Breast epithelium (tissue), 4 donors: ENCODE results near the gene CENPX. TPM values are rescaled to one million over a fixed set of nuclear protein-coding genes. Genes with fewer than 3 reads are reported as not detected.

ENCODE experiments used
- DNase-seq, 2 donors: peaks; one replicate each; pipeline ENCODE4 v3.0.0-alpha.2; 2019; ENCODE audit warnings: low spot score in 2 of 2
- H3K27ac ChIP-seq, 2 donors: fragments of 200-600 bp; sonication (generic) in 1 of 2; one replicate each; pipeline ENCODE4 v1.5.1; 2016 to 2019; ENCODE audit warnings: mild to moderate bottlenecking in 1 of 2
- H3K27me3 ChIP-seq, 2 donors: fragments of 200-600 bp; sonication (generic) in 1 of 2; one replicate each; pipeline versions ENCODE4 v1.5.1 to v1.6.0; 2017 to 2019; ENCODE audit warnings: control low read depth in 1 of 2, mild to moderate bottlenecking in 1 of 2
- H3K36me3 ChIP-seq: fragments of 200-600 bp; one replicate; pipeline ENCODE4 v1.5.1; 2019
- H3K4me1 ChIP-seq, 2 donors: fragments of 200-600 bp; sonication (generic); one replicate each; pipeline ENCODE4 v1.5.1; 2016 to 2019; ENCODE audit warnings: control low read depth in 1 of 2
- H3K4me3 ChIP-seq, 3 donors: fragments of 200-600 bp; sonication (generic); 1 replicate in 2 of 3; 2 replicates in 1 of 3; pipeline ENCODE4 v1.5.1; 2016 to 2019; ENCODE audit warnings: mild to moderate bottlenecking in 3 of 3, moderate library complexity in 2 of 3
- H3K9me3 ChIP-seq, 2 donors: fragments of 200-600 bp; sonication (generic) in 1 of 2; one replicate each; pipeline ENCODE4 v1.5.1; 2016 to 2019; ENCODE audit warnings: control low read depth in 1 of 2
- POLR2A ChIP-seq: fragments of 450-650 bp; IDR thresholded peaks from one replicate; pipeline ENCODE4 v1.6.1; 2016; ENCODE audit warnings: antibody characterized with exemption, mild to moderate bottlenecking, moderate library complexity
- POLR2AphosphoS5 ChIP-seq, 3 donors: sonication (generic); formaldehyde crosslinking; IDR thresholded peaks; one replicate each; pipeline ENCODE4 v1.6.1; 2017; ENCODE audit warnings: antibody characterized with exemption in 3 of 3
- intact Hi-C: fragments of 100-400 bp; cut with DNase I; formaldehyde crosslinking; loops from one replicate; pipeline ENCODE4 v1.15.1; 2023; ENCODE audit warnings: low total_unique reads
- total RNA-seq, 3 donors: library from RNA; depleted of rRNA; stranded (reverse); fragments of >200 nt; gene quantifications; one replicate each; pipeline ENCODE4 v1.1.0, GENCODE V29; 2016
- TF ChIP-seq, protein P1 (sequence below), 3 donors: fragments of 450-650 bp; IDR thresholded peaks; one replicate each; pipeline ENCODE4 v1.5.1; 2016 to 2017; ENCODE audit warnings: antibody characterized with exemption in 3 of 3, mild to moderate bottlenecking in 3 of 3, moderate library complexity in 3 of 3

CENPX gene
- total RNA-seq, 3 donors from 2014 or later, result 79.5 to 94.7 (median 92.5) TPM

DNA sequence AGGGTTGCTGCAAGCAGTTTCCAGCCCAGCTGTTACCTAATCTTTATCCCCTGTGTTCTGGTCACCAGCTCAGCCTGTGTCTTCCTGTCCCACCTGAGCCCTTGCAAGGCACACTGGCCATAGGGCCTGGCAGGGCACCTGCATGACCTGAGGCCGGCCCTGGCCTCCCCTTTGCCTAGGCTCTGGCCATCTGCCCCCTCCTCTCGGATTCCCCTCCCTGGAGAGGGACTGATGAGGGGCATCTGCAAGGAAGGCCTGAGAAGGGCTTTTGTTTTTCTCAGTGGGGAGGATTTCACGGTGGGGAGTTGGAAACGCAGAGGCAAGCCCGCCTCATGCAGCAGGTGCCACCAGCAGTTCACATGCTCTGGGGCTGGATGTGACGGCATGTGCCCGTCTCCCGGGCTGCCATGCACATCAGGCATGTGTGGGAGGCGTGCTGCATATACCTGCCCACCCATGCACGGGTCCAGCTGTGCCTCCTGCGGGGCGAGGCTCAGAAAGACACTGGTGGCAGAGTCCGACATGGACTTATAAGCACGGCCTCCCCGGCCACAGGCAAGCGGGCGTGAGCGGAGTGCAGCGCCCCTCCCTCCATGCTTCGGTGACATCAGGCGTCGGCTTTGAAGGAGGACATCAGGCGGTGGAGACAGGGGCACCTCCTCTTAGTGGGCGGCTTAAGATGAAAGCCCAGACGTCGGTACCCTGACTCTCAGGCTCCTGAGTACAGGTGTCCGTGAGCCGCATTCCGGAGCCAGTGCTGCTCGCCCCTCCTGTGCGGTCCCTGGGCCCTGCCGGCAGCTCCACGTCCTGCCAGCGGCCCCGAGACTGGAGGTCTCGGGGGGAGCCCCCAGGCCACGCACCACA, 28.7 kb downstream of the CENPX start:
- Histone ChIP-seq H3K9me3 (no peaks in the 10 kb centered on the region), H3K27ac (no peak overlapping the region), H3K4me1 (peaks cover 0 to 9% of the 10 kb centered on the region in 2 donors), H3K36me3 (no peaks in the 10 kb centered on the region), H3K27me3 (no peaks in the 10 kb centered on the region), H3K4me3 (no peak overlapping the region)
- intact Hi-C loops, result no loop called here
- no peak for DNase-seq
- TF ChIP-seq POLR2AphosphoS5 (IDR thresholded peaks at IDR 0.05) (no peak), POLR2A (no peak)
- TF ChIP-seq, protein P1, sequence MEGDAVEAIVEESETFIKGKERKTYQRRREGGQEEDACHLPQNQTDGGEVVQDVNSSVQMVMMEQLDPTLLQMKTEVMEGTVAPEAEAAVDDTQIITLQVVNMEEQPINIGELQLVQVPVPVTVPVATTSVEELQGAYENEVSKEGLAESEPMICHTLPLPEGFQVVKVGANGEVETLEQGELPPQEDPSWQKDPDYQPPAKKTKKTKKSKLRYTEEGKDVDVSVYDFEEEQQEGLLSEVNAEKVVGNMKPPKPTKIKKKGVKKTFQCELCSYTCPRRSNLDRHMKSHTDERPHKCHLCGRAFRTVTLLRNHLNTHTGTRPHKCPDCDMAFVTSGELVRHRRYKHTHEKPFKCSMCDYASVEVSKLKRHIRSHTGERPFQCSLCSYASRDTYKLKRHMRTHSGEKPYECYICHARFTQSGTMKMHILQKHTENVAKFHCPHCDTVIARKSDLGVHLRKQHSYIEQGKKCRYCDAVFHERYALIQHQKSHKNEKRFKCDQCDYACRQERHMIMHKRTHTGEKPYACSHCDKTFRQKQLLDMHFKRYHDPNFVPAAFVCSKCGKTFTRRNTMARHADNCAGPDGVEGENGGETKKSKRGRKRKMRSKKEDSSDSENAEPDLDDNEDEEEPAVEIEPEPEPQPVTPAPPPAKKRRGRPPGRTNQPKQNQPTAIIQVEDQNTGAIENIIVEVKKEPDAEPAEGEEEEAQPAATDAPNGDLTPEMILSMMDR (IDR thresholded peaks at IDR 0.05), result no peak

DNA sequence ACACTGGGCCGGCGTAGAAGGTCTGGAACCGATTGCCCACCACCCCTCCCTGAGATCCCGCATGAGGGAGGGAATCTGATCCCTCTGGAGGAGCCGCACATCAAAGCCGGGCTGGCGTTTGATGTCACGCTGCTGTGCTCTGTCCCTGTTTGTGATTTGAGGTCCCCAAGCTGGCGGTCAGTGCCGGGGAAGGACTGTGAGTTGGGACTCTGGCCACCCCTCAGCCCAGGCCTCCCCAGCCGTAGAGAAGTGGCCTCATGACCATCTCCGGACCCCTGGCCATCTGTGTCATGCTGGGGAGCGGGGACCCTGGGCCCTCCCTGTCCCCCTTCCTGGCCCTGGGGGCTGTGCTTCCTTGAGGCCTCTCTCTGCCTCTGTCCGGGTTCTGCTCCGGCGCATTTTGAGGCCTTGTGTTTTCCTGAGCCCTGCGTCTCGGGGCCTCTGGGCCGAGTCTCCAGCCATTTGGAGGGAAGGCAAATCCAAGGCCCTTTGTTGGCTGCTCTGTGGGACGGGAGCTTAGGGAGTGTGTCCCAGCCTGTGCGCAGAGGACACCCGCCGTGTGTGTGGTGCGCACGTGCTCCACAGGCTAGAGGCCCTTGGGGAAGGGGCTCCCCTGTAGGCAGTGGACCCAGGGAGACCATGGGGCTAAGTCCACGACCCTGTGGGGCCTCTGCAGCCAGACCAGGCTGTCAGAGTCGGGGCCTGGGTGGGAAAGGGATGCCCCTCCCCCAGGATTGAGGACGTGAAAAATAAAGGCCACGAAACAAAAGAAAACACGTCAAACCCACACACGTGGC, 30.2 kb downstream of the CENPX start:
- Histone ChIP-seq H3K36me3 (no peaks in the 10 kb centered on the region), H3K27ac (peak overlapping the region; percentile 61 to 77), H3K4me3 (peak overlapping the region in 2 of 3 donors; percentile 19 to 48), H3K4me1 (peaks cover 0 to 9% of the 10 kb centered on the region in 2 donors), H3K27me3 (no peaks in the 10 kb centered on the region), H3K9me3 (no peaks in the 10 kb centered on the region)
- intact Hi-C loops, result no loop called here
- DNase-seq, result no peak
- TF ChIP-seq POLR2A (no peak), POLR2AphosphoS5 (IDR thresholded peaks at IDR 0.05) (no peak)
- TF ChIP-seq, protein P1 (IDR thresholded peaks at IDR 0.05), result no peak

DNA sequence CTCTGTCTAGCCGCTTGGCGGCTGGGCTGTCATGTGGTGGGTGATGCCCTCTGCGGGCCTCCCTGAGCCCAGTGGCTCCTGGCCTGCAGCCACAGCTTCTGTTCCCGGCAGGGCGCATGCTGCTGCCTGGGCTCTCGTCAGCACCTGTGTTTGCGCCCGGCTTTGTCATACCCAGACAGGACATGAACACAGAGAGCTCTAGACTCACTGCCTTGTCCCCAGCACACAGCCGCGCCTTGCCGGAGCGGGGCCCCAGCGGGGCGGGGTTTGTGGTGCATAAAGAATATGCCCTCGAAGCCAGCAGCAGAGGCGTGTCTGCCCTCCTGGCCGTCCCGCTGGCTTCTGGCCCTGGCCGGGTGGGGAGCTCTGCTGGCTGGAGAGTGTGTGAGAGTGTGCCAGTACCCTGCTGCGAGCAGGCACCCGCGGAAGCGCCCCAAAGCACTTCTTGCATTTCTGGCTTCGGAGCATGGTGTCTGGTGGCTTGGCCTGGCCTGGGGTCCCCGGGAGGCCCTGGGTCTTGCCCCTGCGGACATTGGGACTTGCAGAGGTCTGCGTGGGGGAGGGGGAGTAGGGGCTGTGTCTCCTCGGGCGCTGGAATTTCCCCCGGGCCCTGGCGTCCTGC, 30.9 kb downstream of the CENPX start:
- TF ChIP-seq, protein P1 (IDR thresholded peaks at IDR 0.05), result no peak
- TF ChIP-seq POLR2A (no peak), POLR2AphosphoS5 (IDR thresholded peaks at IDR 0.05) (no peak)
- Histone ChIP-seq H3K4me1 (peaks cover 0 to 9% of the 10 kb centered on the region in 2 donors), H3K4me3 (peak overlapping the region in 2 of 3 donors; percentile 19 to 48), H3K9me3 (no peaks in the 10 kb centered on the region), H3K36me3 (no peaks in the 10 kb centered on the region), H3K27me3 (no peaks in the 10 kb centered on the region), H3K27ac (peak overlapping the region; percentile 61 to 77)
- intact Hi-C loops, result no loop called here
- peak; percentile 77 to 83 for DNase-seq

DNA sequence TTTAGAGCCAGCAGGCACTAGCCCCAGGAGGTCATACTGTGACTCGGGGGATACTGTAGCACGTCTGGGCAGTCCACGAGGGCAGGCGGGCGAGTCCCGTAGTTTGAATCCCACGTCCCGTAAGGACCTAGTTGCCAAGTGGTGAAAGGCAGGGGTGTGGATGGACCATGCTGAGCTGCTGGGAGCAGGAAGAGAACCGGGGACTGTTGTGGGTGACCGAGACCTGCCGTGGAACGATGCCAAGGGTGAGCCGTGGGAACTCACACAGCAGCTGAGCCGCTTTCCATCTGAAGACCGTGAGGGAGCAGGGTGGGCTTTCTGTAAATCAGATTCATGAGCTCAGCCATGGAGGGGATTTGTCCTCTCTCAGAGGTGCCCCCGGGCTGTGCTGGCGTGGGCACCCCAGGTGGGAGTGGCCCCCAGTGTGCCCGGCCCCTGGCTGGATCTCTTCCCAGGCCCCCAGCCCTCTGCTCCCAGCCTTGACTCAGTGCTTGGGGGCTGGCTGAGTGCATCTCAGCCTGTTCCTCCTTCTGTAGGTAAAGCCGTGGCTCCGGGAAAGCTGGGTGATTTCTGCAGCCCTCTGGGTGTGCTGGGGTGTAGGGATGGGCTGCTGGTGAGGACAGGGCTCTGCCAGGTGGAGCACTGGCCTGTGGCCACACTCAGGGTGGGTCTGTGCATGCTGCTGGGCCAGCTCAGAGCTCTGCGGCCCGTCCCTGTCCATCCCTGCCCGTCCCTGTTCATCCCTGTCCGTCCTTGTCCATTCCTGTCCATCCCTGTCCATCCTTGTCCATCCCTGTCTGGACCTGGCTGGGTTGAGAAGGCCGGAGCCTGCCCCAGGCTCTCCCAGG, 31.6 kb downstream of the CENPX start:
- Histone ChIP-seq H3K27me3 (no peaks in the 10 kb centered on the region), H3K27ac (peak overlapping the region; percentile 61 to 77), H3K4me1 (peaks cover 0 to 9% of the 10 kb centered on the region in 2 donors), H3K4me3 (peak overlapping the region in 1 of 3 donors; percentile 48), H3K36me3 (no peaks in the 10 kb centered on the region), H3K9me3 (no peaks in the 10 kb centered on the region)
- intact Hi-C loops, result no loop called here
- TF ChIP-seq, protein P1 (IDR thresholded peaks at IDR 0.05), result no peak
- TF ChIP-seq POLR2AphosphoS5 (IDR thresholded peaks at IDR 0.05), result no peak
- no peak for TF ChIP-seq POLR2A
- DNase-seq, result no peak
